Stimulated activated CD4-positive, alpha-beta T cell treated with anti-CD3 and anti-CD28 coated beads, TNF-alpha, amount 100 ng/mL, for 48 hours (primary cell): Measurements from ENCODE around the gene NTM.

Experiments
- DNase-seq, 3 donors: peaks; one replicate each; pipeline ENCODE4 v3.0.0-alpha.2; 2020; ENCODE audit warnings: low read depth in 3 of 3

Gene NTM

DNA sequence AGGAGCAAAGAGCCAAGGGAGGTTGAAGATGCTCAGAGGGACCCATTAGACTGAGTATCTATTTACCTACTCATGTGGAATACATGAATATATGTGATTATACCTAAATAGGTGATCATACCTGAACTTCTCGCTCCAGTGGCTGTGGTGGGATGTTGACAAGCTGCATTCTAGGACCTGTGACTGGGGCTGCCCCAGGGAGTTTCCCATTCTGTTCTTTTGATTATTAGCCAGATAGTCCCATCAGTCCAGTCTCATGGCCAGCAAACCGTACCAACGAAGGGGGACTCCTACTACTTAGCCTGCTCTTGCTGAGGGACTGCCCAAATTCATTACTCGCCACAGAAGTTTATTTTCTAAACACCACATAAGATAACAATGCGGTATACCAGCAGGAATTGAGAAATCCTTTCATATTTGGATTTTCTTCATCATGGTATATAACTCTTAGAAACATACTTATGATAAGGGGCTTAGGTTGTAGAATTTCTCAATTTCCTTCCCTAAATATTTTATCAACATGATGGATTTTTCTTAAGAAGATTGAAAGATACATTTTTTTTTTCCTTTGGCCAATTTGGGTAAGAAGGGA lies 273.9 kb downstream of the NTM start:
- no peak for DNase-seq

DNA sequence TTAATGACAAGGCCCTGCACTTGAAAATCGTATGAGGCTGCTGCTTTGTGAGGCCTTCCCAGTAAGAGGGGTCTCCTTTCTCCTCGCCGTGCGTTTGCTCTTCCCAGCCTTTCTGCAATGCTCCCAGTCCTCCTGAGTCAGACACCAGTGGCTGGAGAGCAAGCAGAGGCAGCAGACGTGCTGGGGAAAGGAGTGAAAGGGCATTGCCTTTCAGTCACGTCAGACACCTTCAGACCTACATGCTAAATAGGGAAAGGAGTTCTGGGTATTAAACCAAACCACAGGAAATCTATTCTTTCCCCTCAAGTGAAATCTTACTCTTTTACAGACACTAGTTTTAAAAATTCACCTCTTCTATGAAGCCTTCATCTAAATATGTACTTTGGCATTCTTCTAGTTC lies 274.8 kb downstream of the NTM start:
- no peak for DNase-seq

DNA sequence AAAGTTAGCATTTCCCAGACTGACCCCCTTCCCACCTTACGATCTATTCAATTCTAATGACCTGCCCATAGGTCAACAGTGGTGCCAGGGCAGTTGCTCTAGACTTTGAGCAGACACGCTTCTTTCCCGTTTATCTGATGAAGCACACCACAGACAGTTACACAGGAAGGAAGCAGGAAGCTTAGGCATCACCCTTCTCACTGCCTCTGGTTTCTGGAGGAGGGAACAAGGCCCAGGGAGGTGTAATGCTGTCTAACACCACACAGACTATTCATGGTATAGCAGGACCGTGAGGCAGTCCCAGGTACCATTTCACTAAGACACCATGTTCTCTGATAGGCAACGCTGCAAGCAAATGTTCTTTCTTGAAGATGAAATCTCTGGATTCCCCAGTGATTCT lies 279.4 kb downstream of the NTM start:
- no peak for DNase-seq

DNA sequence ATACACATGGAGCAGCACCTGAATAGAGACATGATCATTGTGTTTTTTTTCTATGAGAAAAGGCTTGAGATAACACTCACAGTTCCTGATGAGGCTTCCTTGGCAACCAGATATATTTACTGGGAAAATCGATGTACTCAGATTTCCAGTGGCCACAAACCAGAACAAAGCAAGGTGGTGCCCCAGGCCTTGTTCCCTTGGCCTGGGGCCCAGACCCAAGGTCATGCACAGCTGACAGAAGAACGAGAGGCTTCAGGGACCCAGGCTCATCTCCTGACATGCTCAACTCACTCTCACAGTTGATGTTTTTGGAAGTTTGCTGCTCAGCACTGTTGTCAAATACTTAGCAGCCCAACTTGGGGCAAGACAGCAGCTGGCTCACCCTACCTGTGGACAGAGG lies 281.8 kb downstream of the NTM start:
- no peak for DNase-seq

DNA sequence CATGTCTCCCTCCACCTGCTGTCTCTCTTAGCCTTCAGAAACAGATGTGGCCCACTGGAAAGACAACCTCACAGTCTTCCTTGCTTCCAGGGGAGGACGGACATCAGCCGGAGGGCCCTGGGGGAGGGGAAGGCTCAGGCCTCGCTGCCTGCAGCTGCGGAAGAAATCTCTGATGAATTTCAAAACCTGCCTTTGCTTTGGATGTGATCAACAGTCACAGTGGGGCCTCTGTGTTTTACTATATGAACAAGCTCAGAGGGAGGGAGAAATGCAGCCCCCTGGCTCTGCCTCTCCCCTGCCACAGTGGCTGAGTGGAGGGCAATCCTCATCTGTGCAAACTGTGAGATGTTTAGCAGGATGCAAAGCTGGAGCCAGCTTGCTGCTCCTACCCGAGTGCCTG lies 282.8 kb downstream of the NTM start:
- DNase-seq, result no peak

DNA sequence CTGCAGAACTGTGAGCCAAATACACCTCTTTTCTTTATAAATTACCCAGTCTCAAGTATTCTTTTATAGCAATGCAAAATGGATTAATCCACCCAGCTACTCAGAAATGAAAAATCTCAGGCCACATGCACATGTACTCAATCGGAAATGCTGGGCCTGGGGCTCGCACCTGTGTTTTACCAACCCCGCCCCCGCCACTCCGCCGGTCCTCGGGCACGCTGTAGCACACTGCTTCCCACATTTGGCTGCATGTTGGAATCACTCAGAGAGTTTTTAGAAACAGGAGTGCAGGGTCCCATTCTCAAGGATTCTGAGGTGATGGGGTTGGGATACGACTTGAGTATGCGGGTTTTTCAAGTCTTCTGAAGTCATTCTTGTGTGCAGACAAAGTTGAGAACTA lies 284.4 kb downstream of the NTM start:
- DNase-seq, result no peak

DNA sequence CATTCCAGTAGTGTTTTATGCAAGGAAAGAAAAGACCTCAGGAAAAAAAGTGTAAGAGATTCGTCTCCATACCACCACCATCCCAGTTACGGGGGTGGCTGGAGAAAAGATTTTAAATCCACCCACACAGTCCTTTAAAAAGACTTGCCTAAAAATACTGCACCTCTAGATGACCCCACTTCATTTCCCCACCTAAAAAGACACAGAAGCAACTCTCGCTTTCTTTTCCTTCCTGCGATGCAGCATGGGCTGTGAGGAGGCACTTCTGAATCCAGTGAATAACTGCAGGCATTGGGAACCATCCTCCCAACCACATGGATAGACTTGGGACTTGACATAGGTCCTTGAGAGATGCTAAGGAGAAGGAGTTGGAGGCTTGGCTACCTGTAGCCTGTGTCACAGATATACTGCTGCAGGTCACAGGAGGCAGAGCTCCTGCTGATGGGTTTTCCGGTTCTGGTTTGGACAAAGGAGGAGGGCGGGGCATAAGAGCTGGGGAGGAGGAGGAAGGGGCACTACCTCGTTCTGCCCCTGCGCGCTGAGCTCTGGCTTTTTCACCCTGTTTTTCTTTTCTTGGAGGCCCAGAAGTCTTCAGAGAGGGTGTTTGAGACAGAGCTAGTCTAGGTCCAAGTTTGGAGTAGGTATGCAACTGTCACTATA lies 285.9 kb downstream of the NTM start:
- no peak for DNase-seq

DNA sequence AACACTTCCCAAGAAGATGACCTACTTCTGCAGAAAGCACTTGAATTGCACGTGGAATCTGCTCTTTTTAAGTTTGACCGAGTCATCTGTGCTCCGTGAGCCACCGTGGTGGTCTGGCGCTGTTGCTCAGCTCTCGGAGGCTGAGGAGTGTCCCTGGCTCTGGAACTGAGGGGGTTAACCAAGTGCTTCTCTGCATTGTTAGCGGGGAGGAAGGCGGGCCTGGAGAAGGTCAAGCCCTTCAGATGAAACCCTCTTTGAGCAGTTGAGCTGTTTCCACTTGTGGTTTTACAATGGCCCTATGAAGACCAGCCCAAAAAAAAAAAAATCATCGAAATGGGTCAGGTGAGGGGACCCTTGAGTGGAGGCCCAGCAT lies 286.4 kb downstream of the NTM start:
- no peak for DNase-seq

DNA sequence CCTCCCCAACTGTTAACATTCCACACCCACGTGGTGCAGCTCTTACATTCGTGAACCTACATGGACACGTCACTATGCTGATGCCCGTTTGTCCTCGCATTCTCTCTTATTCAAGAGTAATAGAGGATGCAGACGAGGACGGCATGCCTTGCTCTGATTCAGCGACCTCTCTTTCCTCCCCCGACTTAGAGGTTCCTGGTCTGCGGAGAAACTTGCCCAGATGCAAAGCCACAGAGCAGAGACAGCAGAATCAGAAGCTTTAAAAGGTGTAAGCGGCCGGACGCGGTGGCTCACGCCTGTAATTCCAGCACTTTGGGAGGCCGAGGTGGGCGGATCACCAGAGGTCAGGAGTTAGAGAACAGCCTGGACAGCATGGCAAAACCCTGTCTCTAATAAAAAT lies 288.0 kb downstream of the NTM start:
- DNase-seq, result no peak

DNA sequence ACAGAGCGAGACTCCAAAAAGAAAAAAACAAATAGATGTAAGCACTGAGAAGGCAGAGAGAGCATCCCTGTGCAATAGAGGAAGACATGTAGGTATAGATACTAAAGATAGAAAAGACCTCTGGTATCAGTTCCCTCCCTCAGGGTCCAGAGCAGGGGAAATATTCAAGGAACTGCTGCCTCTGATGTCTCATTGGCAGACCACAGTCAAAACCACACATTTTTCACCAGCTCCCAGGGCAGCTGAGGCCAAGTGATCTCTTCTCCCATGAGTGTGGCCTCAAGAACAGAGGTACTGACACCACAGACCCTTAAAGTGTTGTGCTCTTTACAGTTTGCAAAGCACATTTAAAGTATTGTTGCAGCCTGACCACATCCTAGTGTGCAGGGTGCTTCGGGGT lies 288.5 kb downstream of the NTM start:
- DNase-seq, result no peak

DNA sequence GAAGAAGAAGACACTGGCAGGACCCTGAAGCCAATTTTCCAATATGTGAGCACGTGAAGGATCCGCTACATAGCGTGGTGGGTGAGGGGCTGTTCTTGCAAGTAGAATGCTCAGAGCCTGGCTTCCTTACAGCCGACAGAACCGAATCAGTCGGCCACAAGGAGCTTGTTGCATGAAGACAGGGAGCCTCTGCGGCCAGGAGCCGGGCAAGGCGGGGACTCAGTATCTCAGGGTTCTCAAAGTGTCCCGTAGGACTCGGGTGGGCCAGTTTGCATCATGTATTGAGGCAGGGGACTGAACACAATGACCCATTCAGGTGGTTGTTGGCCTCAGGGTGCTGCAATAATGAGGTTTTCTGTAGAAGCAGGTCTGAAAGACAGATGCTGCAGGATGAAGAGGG lies 289.5 kb downstream of the NTM start:
- no peak for DNase-seq

DNA sequence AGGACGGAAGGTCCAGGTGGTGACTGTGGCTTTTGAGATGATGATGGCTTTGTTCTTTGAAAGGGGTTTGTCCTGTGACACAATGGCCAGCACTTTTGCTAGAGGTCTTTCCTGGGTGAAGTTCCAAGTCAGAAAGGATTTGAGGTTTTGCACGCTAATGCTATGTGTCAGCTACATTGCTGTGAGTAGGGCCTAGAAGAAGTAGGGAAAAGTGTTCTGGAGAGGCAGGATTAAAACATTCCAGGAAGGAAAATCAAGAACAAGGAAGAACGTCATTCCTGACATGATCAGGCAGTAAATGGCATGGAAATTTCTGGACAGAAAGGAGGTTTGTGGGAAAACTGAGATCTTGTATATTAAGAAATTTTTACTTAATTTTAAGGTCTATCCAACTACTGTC lies 290.7 kb downstream of the NTM start:
- no peak for DNase-seq

DNA sequence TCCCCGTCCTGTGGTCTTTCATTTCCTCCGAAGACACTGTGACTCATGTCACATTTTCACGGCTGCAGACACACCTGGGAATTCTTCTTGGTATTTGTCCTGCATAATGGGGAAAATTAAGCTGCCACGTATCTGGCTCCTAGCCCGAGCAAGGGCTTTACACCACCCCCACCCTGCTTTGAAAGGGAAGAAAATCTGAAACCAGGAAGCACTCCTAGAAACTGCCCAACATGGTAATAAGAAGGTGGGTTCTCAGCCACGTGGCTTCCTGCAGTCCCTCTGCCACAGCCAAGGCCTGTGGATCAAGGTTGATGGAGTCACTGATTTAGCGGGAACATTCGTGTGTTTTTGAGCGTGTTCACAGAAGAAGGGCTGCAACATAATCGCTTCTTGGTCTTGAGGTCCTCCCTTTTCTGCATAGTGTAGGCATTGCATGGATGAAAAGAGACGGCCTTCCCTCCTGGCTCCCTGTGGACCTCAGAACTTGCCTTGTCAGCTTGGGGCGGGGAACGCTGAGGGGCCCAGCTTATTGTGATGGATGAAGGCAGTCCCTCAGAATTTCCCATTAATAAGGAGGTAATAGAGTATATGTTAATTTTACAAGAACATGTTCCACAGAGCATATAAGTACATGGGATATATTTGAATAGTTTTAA lies 292.0 kb downstream of the NTM start:
- no peak for DNase-seq

DNA sequence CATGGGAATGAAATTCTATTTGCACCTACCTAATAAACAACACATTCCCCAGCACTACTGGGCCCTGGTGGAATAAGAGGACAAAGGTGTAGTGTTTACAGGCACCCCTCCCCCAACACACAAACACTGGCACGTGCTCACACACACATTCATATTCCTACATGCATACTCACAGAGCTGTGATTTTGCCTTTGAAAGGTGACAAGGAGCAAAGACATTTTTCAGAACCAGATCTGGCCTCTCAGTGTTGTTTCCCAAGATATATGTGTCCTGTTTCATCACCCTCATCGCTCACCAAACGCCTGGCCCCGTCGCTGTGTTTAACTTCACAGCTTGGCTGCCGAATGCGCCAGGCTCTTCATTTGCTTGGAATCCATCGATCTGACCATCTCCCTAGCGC lies 292.6 kb downstream of the NTM start:
- no peak for DNase-seq

DNA sequence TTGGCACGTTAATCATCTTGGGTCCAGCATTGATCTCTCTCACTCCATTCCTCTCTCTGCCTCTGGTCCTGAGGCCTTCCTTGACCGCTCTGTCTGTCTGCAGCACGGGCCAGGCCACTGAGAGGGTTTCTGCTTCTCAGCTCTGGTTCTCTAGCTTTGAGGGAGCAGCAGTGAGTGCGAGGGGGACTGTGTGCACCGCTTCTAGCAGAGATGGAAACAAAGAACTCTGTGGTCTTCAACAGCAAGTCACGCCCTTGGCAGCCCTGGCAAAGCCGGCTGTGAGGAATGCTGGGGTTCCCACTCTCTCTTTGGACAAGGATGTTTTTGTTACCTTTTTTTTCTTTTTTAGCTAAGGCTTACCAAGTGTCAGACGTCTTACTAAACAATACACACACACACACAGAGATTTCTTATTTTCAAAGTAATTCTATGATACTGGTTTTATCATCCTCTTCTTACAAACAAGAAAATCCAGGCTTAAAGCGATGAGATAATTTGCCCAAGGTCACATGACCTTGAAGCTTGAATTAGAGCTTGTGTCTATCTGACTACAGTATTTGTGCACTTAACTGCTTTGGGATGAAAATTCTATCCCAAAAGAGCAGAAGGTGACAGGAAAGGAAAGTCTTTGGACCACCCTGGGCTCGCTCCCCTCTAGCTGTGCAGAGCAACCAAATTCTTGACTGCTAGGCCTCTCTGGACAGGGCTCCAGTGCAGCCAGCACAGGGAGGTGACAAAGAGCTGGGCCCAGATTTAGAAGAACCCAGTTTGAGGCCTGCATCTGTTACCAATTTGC lies 293.2 kb downstream of the NTM start:
- DNase-seq, result no peak

DNA sequence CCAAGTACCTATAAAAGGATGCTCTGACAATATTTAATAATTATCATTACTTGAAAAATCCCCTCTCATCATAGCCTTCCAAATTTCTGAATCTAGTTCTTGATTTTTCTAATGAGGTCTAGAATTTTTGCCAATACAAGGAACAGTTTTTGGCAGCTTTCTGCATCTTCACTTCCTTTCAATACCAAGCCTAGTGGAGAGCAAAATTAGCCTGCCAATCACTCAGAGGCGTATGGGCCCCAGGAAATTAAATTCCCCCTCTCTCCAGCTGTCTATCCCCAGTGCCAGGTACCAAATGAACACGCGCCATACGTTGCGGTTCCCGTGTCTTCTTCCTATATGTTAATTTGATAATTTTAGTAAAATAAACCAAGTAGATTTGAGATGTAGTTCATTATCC lies 293.9 kb downstream of the NTM start:
- DNase-seq, result no peak

DNA sequence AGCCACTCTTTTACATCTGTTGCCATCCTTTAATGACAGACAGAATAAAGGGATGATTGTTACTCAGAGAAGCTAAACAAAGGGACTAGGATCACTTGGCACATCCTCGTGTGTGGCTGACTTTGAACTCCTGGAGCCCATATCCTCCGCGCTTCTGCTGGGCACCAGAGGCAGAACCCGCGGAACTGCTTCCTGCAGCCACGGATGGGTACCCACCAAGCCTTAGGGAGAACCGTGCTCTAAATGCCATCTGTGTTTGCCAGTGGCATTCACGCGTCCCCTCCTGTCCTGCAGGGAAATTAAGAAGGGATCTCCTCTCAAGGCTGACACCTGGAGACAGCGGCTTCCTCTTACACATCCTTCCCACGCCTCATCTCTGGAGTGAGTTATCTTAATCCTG lies 294.4 kb downstream of the NTM start:
- no peak for DNase-seq

DNA sequence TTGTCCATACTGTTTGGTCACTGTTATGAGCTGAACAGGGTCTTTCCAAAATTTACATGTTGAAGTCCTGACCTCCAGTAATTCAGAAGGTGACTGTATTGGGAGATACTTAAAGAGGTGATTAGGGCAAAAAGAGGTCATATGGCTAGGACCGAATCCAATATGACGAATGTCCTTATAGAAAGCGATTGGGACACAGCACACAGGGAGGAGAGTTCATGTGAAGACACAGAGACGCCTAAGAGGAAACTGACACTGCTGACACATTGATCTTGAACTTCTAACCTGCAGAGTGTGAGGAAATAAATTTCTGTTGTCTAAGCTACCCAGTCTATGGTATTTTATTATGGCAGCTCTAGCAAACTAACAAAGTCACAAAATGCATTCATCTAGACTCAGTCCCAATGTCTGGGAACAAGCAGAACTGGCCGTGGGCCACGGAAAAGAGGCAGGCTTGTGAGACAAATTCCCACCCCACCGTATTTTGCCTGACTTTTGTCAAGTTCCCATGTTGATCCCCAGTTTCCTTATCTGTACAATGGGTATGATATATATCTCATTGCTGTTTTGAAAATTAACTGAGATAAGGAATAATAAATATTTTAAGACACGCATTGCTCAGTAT lies 295.0 kb downstream of the NTM start:
- no peak for DNase-seq

DNA sequence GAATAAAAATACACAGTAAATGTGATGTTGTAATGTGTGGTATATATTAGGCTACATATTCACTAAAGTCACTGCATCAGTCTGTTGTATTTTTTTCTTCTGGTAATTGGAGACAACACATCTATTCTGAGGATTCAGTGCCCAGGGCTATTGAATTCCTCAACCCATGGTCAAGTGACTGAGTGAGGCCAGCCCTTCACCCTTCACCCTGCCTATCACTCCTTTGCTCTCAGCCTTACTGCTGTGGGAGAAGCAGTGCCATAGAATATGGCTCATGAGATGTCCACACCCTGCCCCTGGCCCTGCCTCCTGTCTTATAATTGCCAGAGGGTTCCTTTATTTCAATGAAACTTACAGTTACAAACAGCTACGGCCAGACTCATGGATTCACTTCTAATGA lies 295.6 kb downstream of the NTM start:
- DNase-seq, result no peak

DNA sequence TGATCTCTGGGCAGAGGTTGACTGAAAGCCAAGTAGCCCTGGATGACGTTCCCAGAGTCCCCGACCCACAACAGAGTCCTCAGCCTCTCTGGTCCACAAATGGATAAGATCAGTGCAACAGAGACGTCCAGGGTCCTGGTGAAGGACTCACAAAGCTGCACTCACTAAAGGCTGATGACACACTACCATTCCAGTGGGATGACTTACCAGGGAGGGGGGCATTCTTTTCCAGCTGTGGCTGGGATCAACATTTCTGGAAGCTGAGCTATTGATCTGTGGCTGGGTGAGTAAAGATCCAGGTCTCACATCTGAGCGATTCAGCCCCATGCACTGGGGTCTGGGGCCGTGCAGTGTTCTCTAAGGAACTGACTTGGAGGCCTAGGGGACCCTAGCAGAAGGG lies 296.2 kb downstream of the NTM start:
- no peak for DNase-seq

DNA sequence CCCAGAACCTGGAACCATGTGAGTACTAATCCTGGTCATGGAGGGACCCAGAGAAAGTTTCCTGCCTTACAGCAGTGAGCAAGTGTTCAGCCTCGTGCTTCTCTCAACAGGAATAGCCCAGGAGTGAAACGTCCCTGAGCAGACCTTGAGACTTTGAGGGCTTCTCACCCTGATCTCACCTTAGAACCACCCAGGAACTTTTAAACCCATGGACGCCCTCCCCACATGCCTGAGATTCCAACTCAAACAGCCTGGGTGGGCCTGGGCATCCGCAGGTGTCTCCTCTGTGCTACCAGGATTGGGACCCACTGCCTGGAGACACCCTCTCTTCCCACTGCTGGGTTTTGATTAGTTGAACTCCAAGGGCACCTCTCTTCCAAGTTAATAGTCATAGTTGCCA lies 297.2 kb downstream of the NTM start:
- DNase-seq, result no peak
